Activated T-cell treated with anti-CD3 and anti-CD28 coated beads, Interleukin-2, amount 50 U/mL, for 72 hours (primary cell): ENCODE measurements around the gene RBM45. TPM values are rescaled to one million over a fixed set of nuclear protein-coding genes. Genes with fewer than 3 reads are reported as not detected.
"Not testable (repeated sequence)": the region's sequence is repeated elsewhere in the genome, so short reads cannot be mapped to it uniquely, and the experiment has no call there.

Experiments
- ATAC-seq, 2 donors: fragments of 150-1000 bp; cut with Tn5 transposase; replicated peaks in 1 of 2; 2 replicates each; pipeline ENCODE4 v1.10.0; 2021; ENCODE audit warnings: moderate library complexity in 2 of 2, mild to moderate bottlenecking in 1 of 2
- DNase-seq, 2 donors: peaks; one replicate each; pipeline ENCODE4 v3.0.0; 2021 to 2022; ENCODE audit warnings: mixed read lengths in 1 of 2
- H3K27ac Mint-ChIP-seq: one replicate; pipeline ENCODE4 v1.8.0; 2022; ENCODE audit warnings: mild to moderate bottlenecking, moderate library complexity, mixed read lengths
- H3K27me3 Mint-ChIP-seq: one replicate; pipeline ENCODE4 v1.8.0; 2022; ENCODE audit warnings: low read depth, mixed read lengths
- H3K36me3 Mint-ChIP-seq, 2 donors: one replicate each; pipeline ENCODE4 v1.8.0; 2022; ENCODE audit warnings: mixed read lengths in 2 of 2, mild to moderate bottlenecking in 1 of 2; ENCODE audit not compliant: insufficient read depth in 2 of 2
- H3K4me1 Mint-ChIP-seq: one replicate; pipeline ENCODE4 v1.8.0; 2022; ENCODE audit warnings: low read depth, mixed read lengths
- H3K4me3 Mint-ChIP-seq, 2 donors: one replicate each; pipeline ENCODE4 v1.8.0; 2022; ENCODE audit warnings: mild to moderate bottlenecking in 2 of 2, mixed read lengths in 2 of 2, moderate library complexity in 2 of 2
- H3K9me3 Mint-ChIP-seq, 2 donors: one replicate each; pipeline ENCODE4 v1.8.0; 2022; ENCODE audit warnings: mixed read lengths in 2 of 2
- total RNA-seq, 2 donors: library from RNA; stranded (reverse); gene quantifications; one replicate each; pipeline ENCODE4 v1.2.3, GENCODE V29; 2022

Gene RBM45
- total RNA-seq, 2 donors from 2014 or later, result 10.5 to 10.8 TPM

DNA sequence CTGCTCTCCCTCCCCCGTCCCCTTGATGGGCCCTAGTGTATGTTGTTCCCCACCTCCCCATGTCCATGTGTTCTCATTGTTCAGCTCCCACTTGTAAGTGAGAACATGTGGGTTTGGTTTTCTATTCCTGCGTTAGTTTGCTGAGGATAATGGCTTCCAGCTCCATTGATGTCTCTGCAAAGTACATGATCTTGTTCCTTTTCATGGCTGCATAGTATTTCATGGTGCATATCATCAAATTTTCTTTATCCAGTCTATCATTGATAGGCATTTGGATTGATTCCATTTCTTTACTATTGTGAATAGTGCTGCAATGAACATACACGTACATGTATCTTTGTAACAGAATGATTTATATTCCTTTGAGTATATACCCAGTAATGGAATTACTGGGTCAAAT lies 33.0 kb upstream of the RBM45 start:
- not testable (repeated sequence) for H3K27me3 Mint-ChIP-seq, ATAC-seq, H3K9me3 Mint-ChIP-seq, H3K27ac Mint-ChIP-seq, H3K36me3 Mint-ChIP-seq, DNase-seq, H3K4me3 Mint-ChIP-seq, H3K4me1 Mint-ChIP-seq

- ATAC-seq (no peak), DNase-seq (no peak)
- Mint-ChIP-seq H3K36me3 (no peaks in the 10 kb centered on the region), H3K27ac (no peak overlapping the region), H3K4me3 (no peak overlapping the region), H3K4me1 (no peaks in the 10 kb centered on the region), H3K27me3 (peaks cover 5% of the 10 kb centered on the region), H3K9me3 (no peaks in the 10 kb centered on the region)
Observed at GRCh38 chr2:178082408-178083045, 29.7 kb upstream of the RBM45 start.

GRCh38 chr2:178084273-178084672 lies 28.0 kb upstream of the RBM45 start:
- Mint-ChIP-seq H3K4me3 (no peak overlapping the region), H3K27me3 (peaks cover 5% of the 10 kb centered on the region), H3K27ac (no peak overlapping the region), H3K9me3 (no peaks in the 10 kb centered on the region), H3K4me1 (no peaks in the 10 kb centered on the region), H3K36me3 (no peaks in the 10 kb centered on the region)
- no peak for ATAC-seq
- no peak for DNase-seq

- no peak overlapping the region for H3K27ac Mint-ChIP-seq
- H3K4me3 Mint-ChIP-seq, result no peak overlapping the region
- H3K9me3 Mint-ChIP-seq, result no peaks in the 10 kb centered on the region
- peaks cover 5% of the 10 kb centered on the region for H3K27me3 Mint-ChIP-seq
- H3K36me3 Mint-ChIP-seq, result no peaks in the 10 kb centered on the region
- no peak for ATAC-seq
- no peak for DNase-seq
- no peaks in the 10 kb centered on the region for H3K4me1 Mint-ChIP-seq
Observed at GRCh38 chr2:178088774-178089270, 23.4 kb upstream of the RBM45 start.

DNA sequence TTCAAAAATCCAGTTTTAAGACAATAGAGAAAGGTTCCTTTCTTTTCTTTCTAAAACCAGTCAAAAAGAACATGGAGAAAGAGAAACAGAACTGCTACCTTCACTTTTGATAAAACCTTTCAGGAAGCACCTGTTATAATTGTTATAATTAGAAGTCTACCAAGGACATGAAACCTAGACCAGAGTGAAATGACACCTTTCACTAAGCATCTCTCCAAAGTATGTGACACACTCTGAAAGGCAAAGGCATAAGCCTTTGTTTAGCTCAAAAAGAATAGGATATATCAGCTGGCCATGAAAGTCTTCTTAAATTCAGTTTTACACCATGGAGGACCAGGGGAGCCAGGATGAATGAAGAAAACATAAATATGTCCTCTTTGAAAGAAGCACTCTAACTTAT lies 18.8 kb upstream of the RBM45 start:
- Mint-ChIP-seq H3K4me3 (no peak overlapping the region), H3K27ac (no peak overlapping the region), H3K27me3 (no peaks in the 10 kb centered on the region), H3K36me3 (no peaks in the 10 kb centered on the region), H3K4me1 (no peaks in the 10 kb centered on the region), H3K9me3 (no peaks in the 10 kb centered on the region)
- DNase-seq (no peak), ATAC-seq (no peak)

DNA sequence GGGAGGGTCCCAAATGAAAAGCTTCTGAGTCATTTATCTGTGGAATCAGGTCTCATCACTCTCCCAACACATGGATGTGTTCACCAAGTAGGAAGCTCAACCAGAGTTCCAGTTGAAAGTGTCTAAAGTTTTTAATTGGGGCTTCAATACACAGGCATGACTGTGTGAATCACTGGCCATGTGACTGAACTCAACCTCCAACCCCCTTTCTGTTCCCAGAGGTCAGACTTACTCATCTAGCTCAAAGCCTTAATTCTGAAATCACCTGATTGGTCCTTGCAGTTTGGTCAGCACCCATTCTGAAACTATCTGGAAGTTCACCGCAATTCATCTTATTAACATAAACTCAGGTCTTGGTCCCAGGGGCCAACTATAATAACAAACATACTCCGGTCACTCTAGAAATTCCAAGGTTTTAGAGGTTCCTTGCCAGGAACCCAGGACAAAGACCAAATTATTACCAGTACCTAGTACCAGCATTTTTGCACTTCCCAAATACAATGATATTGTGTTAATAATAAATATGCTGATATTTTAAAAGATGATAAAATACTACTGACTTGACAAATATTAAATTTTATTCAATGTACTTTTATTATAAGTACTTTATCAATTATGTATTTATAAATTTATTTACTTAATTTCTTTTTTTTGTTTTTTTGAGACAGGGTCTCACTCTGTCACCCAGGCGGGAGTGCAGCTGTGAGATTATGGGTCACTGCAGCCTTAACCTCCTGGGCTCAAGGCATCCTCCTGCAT lies 10.7 kb upstream of the RBM45 start:
- no peak for ATAC-seq
- no peak for DNase-seq
- H3K9me3 Mint-ChIP-seq, result no peaks in the 10 kb centered on the region

DNA sequence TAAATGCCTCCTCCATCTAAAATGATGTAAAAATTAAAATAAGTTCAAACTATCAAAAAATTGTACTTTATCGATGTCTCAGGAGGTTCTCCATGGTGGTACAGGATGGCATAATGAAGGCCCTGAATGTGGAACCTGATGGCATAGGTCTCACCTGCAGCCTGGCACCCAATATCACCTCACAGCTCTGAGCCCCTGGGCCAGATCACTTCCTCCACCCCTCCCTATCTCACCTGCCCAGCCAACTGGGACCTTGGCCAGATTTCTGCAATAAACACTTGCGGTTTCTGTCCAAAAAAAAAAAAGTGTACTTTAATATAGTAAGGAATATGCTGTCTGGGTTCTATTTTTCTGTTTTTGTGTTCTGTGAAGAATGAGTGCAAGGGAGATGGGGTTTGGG lies 6.7 kb upstream of the RBM45 start:
- DNase-seq, result no peak
- Mint-ChIP-seq H3K27ac (no peak overlapping the region), H3K4me3 (no peak overlapping the region), H3K27me3 (no peaks in the 10 kb centered on the region), H3K36me3 (no peaks in the 10 kb centered on the region), H3K9me3 (no peaks in the 10 kb centered on the region), H3K4me1 (no peaks in the 10 kb centered on the region)
- no peak for ATAC-seq

More for the DNA sequence above, 10.7 kb upstream of the RBM45 start:
- H3K27ac Mint-ChIP-seq, result no peak overlapping the region
- no peaks in the 10 kb centered on the region for H3K4me1 Mint-ChIP-seq
- no peak overlapping the region for H3K4me3 Mint-ChIP-seq
- no peaks in the 10 kb centered on the region for H3K36me3 Mint-ChIP-seq
- no peaks in the 10 kb centered on the region for H3K27me3 Mint-ChIP-seq

DNA sequence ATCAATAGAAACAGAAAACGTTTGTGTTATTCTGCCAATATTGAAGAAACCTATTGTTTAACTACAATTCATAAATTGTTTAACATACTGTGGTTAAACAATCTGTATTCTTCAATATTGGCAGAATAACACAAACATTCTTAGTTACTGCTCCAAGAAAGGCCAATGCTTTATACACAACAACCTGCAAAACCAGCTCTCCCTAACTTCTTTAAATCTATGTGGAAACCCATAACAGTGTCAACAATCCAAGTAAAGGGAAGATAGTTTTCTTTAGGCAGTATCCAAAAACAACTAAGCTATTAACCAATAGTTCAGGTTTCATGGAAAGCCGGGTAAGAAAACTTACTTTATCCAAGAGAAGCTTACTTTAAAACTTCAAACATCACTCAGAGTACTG lies 6.2 kb upstream of the RBM45 start:
- no peaks in the 10 kb centered on the region for H3K27me3 Mint-ChIP-seq
- H3K36me3 Mint-ChIP-seq, result no peaks in the 10 kb centered on the region
- no peaks in the 10 kb centered on the region for H3K4me1 Mint-ChIP-seq

GRCh38 chr2:178108176-178108575 lies 4.1 kb upstream of the RBM45 start:
- ATAC-seq (no peak), DNase-seq (no peak)
- Mint-ChIP-seq H3K27me3 (no peaks in the 10 kb centered on the region), H3K4me3 (no peak overlapping the region), H3K9me3 (peaks cover 0 to 1% of the 10 kb centered on the region in 2 donors), H3K4me1 (peaks cover 2% of the 10 kb centered on the region), H3K36me3 (peaks cover 1 to 3% of the 10 kb centered on the region in 2 donors), H3K27ac (no peak overlapping the region)

More for the DNA sequence above, 6.2 kb upstream of the RBM45 start:
- Mint-ChIP-seq H3K9me3 (no peaks in the 10 kb centered on the region), H3K4me3 (no peak overlapping the region), H3K27ac (no peak overlapping the region)
- DNase-seq (no peak), ATAC-seq (no peak)

DNA sequence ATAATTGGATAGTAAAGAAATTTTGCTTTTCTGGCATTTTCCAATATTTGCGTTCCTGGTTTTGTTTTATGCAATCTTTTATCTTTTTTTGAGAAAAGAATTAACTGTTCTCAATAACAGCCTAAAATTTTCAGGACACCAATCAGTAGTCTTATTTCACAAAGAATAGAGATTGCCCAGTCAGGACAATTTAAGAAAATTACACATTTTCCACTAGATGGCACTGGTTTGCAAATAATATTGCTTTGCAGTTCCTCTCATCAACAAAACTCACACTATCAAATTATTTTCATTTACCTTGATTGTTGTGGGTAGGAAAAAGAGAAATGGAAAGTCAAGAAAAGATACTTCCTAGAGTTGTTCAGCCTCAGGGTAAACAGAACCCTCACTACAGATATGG lies 2.4 kb upstream of the RBM45 start:
- Mint-ChIP-seq H3K36me3 (peaks cover 1 to 3% of the 10 kb centered on the region in 2 donors), H3K27ac (peak overlapping the region; percentile 60), H3K4me1 (peaks cover 19% of the 10 kb centered on the region), H3K27me3 (no peaks in the 10 kb centered on the region), H3K4me3 (no peak overlapping the region), H3K9me3 (peaks cover 0 to 1% of the 10 kb centered on the region in 2 donors)
- DNase-seq, result no peak
- no peak for ATAC-seq

DNA sequence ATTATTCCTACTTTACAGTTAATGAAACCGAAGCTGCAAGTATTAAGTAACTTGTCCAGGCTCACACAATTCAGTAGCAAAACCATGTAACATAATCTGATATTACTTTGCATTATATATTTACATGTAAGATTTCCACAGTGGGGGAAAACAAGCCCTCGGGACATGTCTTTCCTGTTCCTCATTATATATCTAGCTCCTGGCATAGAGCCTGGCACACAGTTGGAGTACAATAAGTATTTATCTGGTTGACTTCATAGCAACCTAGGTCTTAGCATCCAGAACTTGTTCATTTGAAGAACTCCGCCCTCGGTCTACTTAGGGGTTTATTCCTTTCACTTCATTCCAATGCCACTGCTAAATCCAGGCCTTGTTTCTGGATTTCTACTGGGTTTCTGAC lies 1.6 kb upstream of the RBM45 start:
- no peak for ATAC-seq
- Mint-ChIP-seq H3K36me3 (peaks cover 1 to 3% of the 10 kb centered on the region in 2 donors), H3K27me3 (no peaks in the 10 kb centered on the region), H3K4me1 (peaks cover 26% of the 10 kb centered on the region), H3K27ac (no peak overlapping the region), H3K4me3 (no peak overlapping the region), H3K9me3 (peaks cover 0 to 1% of the 10 kb centered on the region in 2 donors)
- DNase-seq, result no peak

GRCh38 chr2:178111743-178112142 lies 494 bp upstream of the RBM45 start:
- no peak for DNase-seq
- H3K36me3 Mint-ChIP-seq, result peaks cover 1 to 3% of the 10 kb centered on the region in 2 donors
- H3K4me1 Mint-ChIP-seq, result peaks cover 26% of the 10 kb centered on the region
- no peaks in the 10 kb centered on the region for H3K27me3 Mint-ChIP-seq
- peak overlapping the region; percentile 58 for H3K27ac Mint-ChIP-seq
- peak; percentile 2 to 7 for ATAC-seq
- peaks cover 0 to 1% of the 10 kb centered on the region in 2 donors for H3K9me3 Mint-ChIP-seq
- H3K4me3 Mint-ChIP-seq, result peak overlapping the region; percentile 21 to 100

DNA sequence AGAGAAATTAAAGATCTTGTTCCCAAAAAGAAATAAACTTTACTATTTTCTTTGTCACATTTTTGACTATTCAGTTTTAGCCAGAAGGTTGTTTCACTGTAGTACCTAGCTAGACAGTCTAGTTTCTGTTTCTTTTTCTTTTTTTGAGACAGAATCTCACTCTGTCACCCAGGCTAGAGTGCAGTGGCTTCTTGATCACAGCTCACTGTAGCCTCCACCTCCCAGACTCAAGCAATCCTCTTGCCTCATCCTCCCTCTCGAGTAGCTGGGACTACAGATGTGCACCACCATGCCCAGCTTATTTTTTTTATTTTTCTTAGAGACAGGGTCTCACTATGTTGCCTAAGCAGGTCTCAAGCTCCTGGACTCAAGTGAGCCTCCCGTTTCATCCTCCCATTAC lies 2.2 kb downstream of the RBM45 start:
- Mint-ChIP-seq H3K27me3 (no peaks in the 10 kb centered on the region), H3K4me3 (peak overlapping the region; percentile 78 to 95), H3K27ac (peak overlapping the region; percentile 96), H3K36me3 (peaks cover 1 to 3% of the 10 kb centered on the region in 2 donors), H3K4me1 (peaks cover 26% of the 10 kb centered on the region), H3K9me3 (peaks cover 0 to 1% of the 10 kb centered on the region in 2 donors)
- DNase-seq, result no peak
- ATAC-seq, result no peak
